GM12873 (cell line): ENCODE results near the gene PSORS1C2.

Source experiments
- CTCF ChIP-seq: IDR thresholded peaks from 2 replicates; pipeline ENCODE4 v1.5.1; 2012; ENCODE audit warnings: low read depth, mild to moderate bottlenecking, moderate library complexity, low read length, control low read depth; ENCODE audit not compliant: insufficient read depth; ENCODE audit errors: missing control alignments

The PSORS1C2 gene

GRCh38 chr6:31158863-31159855 is 20.3 kb upstream of the PSORS1C2 start:
- peak; percentile 34 for TF ChIP-seq CTCF

DNA sequence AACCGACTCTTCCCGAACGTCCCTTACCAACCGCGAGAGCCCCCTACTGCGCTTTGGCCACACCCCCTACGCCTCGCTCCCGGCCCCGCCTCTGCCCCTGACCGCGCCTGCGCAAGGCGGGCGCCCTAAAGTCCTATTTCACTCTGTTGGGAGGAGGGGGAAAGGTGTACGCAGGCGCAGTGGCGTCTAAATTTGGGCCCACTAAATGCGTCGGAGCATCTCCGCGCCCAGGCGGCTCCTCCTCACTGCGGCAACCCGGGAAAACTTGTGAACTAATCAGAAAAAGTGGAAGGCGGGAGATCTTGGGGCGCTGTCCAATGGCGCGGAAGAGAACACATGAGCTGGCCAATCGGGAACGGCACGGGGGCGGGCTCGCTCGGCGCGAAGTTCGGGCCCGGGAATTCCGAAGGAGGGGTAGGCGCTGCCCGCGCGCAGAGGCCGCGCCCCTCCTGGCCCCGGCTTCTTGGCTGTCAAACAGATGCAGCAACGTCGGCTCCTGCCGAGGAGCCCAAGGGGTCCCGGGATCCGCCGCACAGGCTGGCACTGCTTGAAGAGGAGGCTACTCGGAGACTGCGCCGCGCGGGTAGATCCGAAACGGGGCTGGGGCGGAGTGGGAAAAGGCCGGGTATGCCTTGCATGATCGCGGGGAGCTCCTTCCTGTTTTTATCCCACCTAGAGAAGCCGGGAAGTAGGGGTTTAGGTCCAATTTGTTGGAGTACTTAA is 19.4 kb upstream of the PSORS1C2 start, which contains the start of gene TCF19:
TCF19 (plus strand) TSS at position 450 of the 723 bp plus-strand sequence. CDS start 881 bp downstream, outside the sequence.
- TF ChIP-seq CTCF: no peak

DNA sequence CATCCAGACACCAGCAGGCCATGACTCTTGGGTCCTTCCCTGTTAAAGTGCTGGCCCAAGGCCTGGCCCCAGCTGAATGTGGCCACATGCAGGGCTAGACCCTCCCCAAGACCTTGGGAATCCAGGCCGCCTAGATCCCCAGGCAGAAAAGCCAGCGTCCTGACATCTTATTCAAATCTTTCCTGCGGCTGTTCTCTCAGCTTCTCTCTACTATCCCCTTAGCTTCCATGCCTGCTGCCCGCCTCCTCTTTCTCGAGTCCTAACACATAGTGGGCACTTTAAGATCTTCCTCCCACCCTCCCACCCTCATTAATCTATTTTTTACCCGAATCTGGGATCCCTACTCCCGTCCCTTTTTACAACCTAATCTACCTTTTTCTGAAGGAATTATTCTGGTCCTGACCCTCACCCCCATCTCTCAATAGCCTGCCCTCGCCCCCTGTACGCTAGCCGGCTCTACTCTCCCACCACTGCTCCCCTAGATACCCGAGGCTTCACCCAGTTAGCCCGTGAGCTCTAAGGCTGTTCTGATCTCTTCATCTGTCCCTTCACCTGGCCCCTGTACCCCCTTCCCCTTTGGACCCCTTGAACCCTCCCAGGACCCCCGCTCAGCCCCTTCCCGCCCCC is 18.8 kb upstream of the PSORS1C2 start, which contains the start of gene CCHCR1:
CCHCR1 (minus strand) TSS at position 290 of the 627 bp plus-strand sequence; CDS start at position 88, 202 bp downstream.
- TF ChIP-seq CTCF: no peak

DNA sequence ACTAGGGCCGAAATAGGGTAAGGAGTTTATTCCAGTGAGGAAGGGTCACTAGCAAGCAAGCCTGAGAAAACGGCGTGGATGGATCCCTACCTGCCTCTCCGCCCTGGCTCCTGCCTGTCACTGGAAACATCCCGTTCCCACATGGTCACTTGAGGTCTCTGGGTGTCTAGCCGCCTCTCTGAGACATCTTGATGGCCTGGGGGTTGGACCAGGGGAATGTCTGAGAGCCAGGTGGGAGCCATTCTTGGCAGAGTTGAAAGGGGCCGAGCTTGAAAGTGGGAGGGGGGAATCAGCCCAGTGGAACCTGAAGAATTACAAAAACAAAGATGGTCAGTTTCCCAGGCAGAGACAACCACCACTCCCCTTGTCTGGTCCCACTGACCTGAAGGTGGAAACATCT is 17.8 kb upstream of the PSORS1C2 start:
- TF ChIP-seq CTCF: no peak

DNA sequence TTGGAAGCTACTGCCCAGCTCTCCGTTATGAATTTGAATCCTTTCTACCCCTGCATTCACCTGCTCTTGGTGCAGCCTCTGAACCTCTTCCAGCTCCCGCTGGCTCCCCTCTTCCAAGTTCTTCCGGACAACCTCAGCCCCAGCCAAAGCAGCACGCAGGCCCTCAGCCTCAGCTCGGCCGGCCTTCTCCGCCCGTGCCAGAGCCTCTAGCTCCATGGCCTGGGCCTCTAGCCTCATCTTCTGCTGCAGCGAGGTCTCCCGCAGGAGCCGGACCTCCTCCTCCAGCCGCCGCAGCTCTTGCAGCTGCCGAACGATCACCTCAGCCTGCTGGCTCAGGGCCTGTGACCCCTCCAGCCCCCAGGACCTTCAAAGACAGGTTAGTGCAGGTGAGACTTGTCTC is 15.6 kb upstream of the PSORS1C2 start:
- TF ChIP-seq CTCF: no peak

DNA sequence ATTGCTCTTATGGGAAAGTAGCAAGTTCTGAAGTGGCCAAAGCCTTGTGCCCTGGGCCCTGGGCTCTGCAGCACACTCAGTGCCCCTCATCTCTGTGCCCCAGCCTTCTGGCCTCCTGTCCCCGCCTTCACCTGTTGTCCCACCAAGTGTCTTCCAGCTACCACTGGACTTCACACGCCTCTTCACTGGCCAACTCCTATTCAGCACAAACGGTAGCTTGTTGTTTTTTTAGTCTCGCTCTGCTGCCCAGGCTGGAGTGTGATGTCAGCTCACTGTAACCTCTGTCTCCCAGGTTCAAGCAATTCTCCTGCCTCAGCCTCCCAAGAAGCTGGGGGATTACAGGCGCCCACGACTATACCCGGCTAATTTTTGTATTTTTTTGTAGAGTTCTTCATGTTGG is 13.9 kb upstream of the PSORS1C2 start:
- TF ChIP-seq CTCF: no peak
